Osteocyte (in vitro differentiated cells): Measurements from ENCODE around the gene ZNRF3. TPM values are rescaled to one million over a fixed set of nuclear protein-coding genes. Genes with fewer than 3 reads are reported as not detected.
"Not testable (repeated sequence)": the region's sequence is repeated elsewhere in the genome, so short reads cannot be mapped to it uniquely, and the experiment has no call there.

ENCODE experiments used
- DNase-seq: peaks from one replicate; pipeline ENCODE4 v3.0.0; 2021; ENCODE audit warnings: mixed read lengths; ENCODE audit not compliant: unreplicated experiment; ENCODE audit errors: extremely low spot score
- H3K27ac Mint-ChIP-seq: one replicate; pipeline ENCODE4 v1.8.0; 2021; ENCODE audit warnings: mild to moderate bottlenecking, mixed read lengths; ENCODE audit not compliant: unreplicated experiment
- H3K27me3 Mint-ChIP-seq: one replicate; pipeline ENCODE4 v1.8.0; 2021; ENCODE audit warnings: mixed read lengths; ENCODE audit not compliant: unreplicated experiment
- H3K36me3 Mint-ChIP-seq: one replicate; pipeline ENCODE4 v1.8.0; 2021; ENCODE audit warnings: mixed read lengths; ENCODE audit not compliant: unreplicated experiment
- H3K4me1 Mint-ChIP-seq: one replicate; pipeline ENCODE4 v1.8.0; 2021; ENCODE audit warnings: mixed read lengths; ENCODE audit not compliant: unreplicated experiment
- H3K4me3 Mint-ChIP-seq: one replicate; pipeline ENCODE4 v1.8.0; 2021; ENCODE audit warnings: mild to moderate bottlenecking, moderate library complexity, mixed read lengths; ENCODE audit not compliant: unreplicated experiment
- H3K9me3 Mint-ChIP-seq: one replicate; pipeline ENCODE4 v1.8.0; 2021; ENCODE audit warnings: mixed read lengths; ENCODE audit not compliant: unreplicated experiment
- CTCF ChIP-seq: fragments of 200-600 bp; sonication (generic); IDR thresholded peaks from 2 replicates; pipeline ENCODE4 v1.5.0; 2021; ENCODE audit warnings: antibody characterized with exemption, mild to moderate bottlenecking, moderate library complexity
- total RNA-seq: library from RNA; stranded (reverse); gene quantifications from 2 replicates; pipeline ENCODE4 v1.2.1, GENCODE V29; 2021

Gene ZNRF3
- total RNA-seq, 1 donor from 2014 or later = 6.4 TPM

GRCh38 chr22:29032014-29032475, 148.7 kb downstream of the ZNRF3 start:
- no peak for DNase-seq
- no peaks in the 10 kb centered on the region for H3K27me3 Mint-ChIP-seq
- no peak overlapping the region for H3K4me3 Mint-ChIP-seq
- no peak for TF ChIP-seq CTCF
- no peaks in the 10 kb centered on the region for H3K36me3 Mint-ChIP-seq
- H3K27ac Mint-ChIP-seq = peak overlapping the region; percentile 94
- peaks cover 40% of the 10 kb centered on the region for H3K4me1 Mint-ChIP-seq
- H3K9me3 Mint-ChIP-seq = no peaks in the 10 kb centered on the region

- TF ChIP-seq CTCF = no peak
- H3K27ac Mint-ChIP-seq = peak overlapping the region; percentile 94
- peaks cover 45% of the 10 kb centered on the region for H3K4me1 Mint-ChIP-seq
- H3K27me3 Mint-ChIP-seq = no peaks in the 10 kb centered on the region
- H3K36me3 Mint-ChIP-seq = no peaks in the 10 kb centered on the region
- no peak overlapping the region for H3K4me3 Mint-ChIP-seq
- no peaks in the 10 kb centered on the region for H3K9me3 Mint-ChIP-seq
- DNase-seq = no peak
Observed at GRCh38 chr22:29032584-29032983, 149.2 kb downstream of the ZNRF3 start.

- TF ChIP-seq CTCF = no peak
- Mint-ChIP-seq H3K9me3 (no peaks in the 10 kb centered on the region), H3K36me3 (no peaks in the 10 kb centered on the region), H3K27me3 (no peaks in the 10 kb centered on the region), H3K4me3 (no peak overlapping the region), H3K4me1 (peaks cover 29% of the 10 kb centered on the region), H3K27ac (no peak overlapping the region)
- no peak for DNase-seq
Observed at GRCh38 chr22:29037340-29037932, 154.1 kb downstream of the ZNRF3 start.

GRCh38 chr22:29039148-29039547, 155.8 kb downstream of the ZNRF3 start:
- Mint-ChIP-seq H3K9me3 (no peaks in the 10 kb centered on the region), H3K27ac (no peak overlapping the region), H3K36me3 (no peaks in the 10 kb centered on the region), H3K4me3 (no peak overlapping the region), H3K27me3 (no peaks in the 10 kb centered on the region), H3K4me1 (peaks cover 24% of the 10 kb centered on the region)
- no peak for TF ChIP-seq CTCF
- no peak for DNase-seq

GRCh38 chr22:29039684-29040083, 156.3 kb downstream of the ZNRF3 start:
- H3K4me3 Mint-ChIP-seq, DNase-seq, H3K27ac Mint-ChIP-seq, H3K9me3 Mint-ChIP-seq, H3K36me3 Mint-ChIP-seq, H3K27me3 Mint-ChIP-seq: not testable (repeated sequence)
- peaks cover 27% of the 10 kb centered on the region for H3K4me1 Mint-ChIP-seq
